Neural crest cell (in vitro differentiated cells): ENCODE measurements around the gene TMEM208. TPM values are rescaled to one million over a fixed set of nuclear protein-coding genes. Genes with fewer than 3 reads are reported as not detected.
A peak's percentile ranks its signal among the peaks of the same experiment; 100 is the strongest.

Experiments
- DNase-seq: peaks from one replicate; pipeline ENCODE4 v3.0.0; 2021; ENCODE audit warnings: low read depth, mixed read lengths, low spot score
- H3K27ac Mint-ChIP-seq: one replicate; pipeline ENCODE4 v1.8.0; 2021; ENCODE audit warnings: mild to moderate bottlenecking, mixed read lengths; ENCODE audit not compliant: unreplicated experiment
- H3K27me3 Mint-ChIP-seq: 2 replicates; pipeline ENCODE4 v1.8.0; 2021; ENCODE audit warnings: low read depth, mild to moderate bottlenecking, mixed read lengths
- H3K36me3 Mint-ChIP-seq: 2 replicates; pipeline ENCODE4 v1.8.0; 2021; ENCODE audit warnings: low read depth, mild to moderate bottlenecking, mixed read lengths
- H3K4me1 Mint-ChIP-seq: 2 replicates; pipeline ENCODE4 v1.8.0; 2021; ENCODE audit warnings: mixed read lengths
- H3K4me3 Mint-ChIP-seq: one replicate; pipeline ENCODE4 v1.8.0; 2021; ENCODE audit warnings: mild to moderate bottlenecking, mixed read lengths
- H3K9me3 Mint-ChIP-seq: 2 replicates; pipeline ENCODE4 v1.8.0; 2021; ENCODE audit warnings: mixed read lengths
- CTCF ChIP-seq: fragments of 200-600 bp; sonication (generic); conservative IDR thresholded peaks from 2 replicates; pipeline ENCODE4 v1.5.0; 2021; ENCODE audit warnings: antibody characterized with exemption, mild to moderate bottlenecking
- total RNA-seq: library from RNA; stranded (reverse); gene quantifications from 2 replicates; pipeline ENCODE4 v1.2.1, GENCODE V29; 2021

TMEM208 gene
- total RNA-seq, 1 donor from 2014 or later: 35.7 TPM

GRCh38 chr16:67213197-67214019 lies 13.5 kb upstream of the TMEM208 start:
- no peaks in the 10 kb centered on the region for H3K9me3 Mint-ChIP-seq
- H3K27me3 Mint-ChIP-seq: peaks cover 2% of the 10 kb centered on the region
- DNase-seq: no peak
- no peaks in the 10 kb centered on the region for H3K36me3 Mint-ChIP-seq
- H3K4me1 Mint-ChIP-seq: no peaks in the 10 kb centered on the region
- H3K4me3 Mint-ChIP-seq: no peak overlapping the region
- no peak for TF ChIP-seq CTCF
- H3K27ac Mint-ChIP-seq: no peak overlapping the region

- Mint-ChIP-seq H3K36me3 (no peaks in the 10 kb centered on the region), H3K27me3 (no peaks in the 10 kb centered on the region), H3K4me3 (no peak overlapping the region), H3K27ac (no peak overlapping the region), H3K9me3 (no peaks in the 10 kb centered on the region), H3K4me1 (no peaks in the 10 kb centered on the region)
- no peak for DNase-seq
- TF ChIP-seq CTCF: no peak
These were observed 11.2 kb upstream of the TMEM208 start for GRCh38 chr16:67215706-67216105.

- Mint-ChIP-seq H3K36me3 (no peaks in the 10 kb centered on the region), H3K9me3 (no peaks in the 10 kb centered on the region), H3K4me1 (no peaks in the 10 kb centered on the region), H3K27ac (peak overlapping the region; percentile 8), H3K4me3 (no peak overlapping the region), H3K27me3 (no peaks in the 10 kb centered on the region)
- no peak for TF ChIP-seq CTCF
- DNase-seq: no peak
These were observed 10.1 kb upstream of the TMEM208 start for GRCh38 chr16:67216612-67217490.

- DNase-seq: no peak
- Mint-ChIP-seq H3K27me3 (no peaks in the 10 kb centered on the region), H3K4me3 (no peak overlapping the region), H3K36me3 (peaks cover 2% of the 10 kb centered on the region), H3K27ac (no peak overlapping the region), H3K4me1 (peaks cover 25% of the 10 kb centered on the region), H3K9me3 (no peaks in the 10 kb centered on the region)
- TF ChIP-seq CTCF: no peak
These were observed 2.9 kb upstream of the TMEM208 start for GRCh38 chr16:67223992-67224391.

- Mint-ChIP-seq H3K27ac (peak overlapping the region; percentile 87), H3K4me1 (peaks cover 25% of the 10 kb centered on the region), H3K27me3 (no peaks in the 10 kb centered on the region), H3K9me3 (no peaks in the 10 kb centered on the region), H3K36me3 (peaks cover 5% of the 10 kb centered on the region), H3K4me3 (peak overlapping the region; percentile 98)
- TF ChIP-seq CTCF: no peak
- DNase-seq: no peak
These were observed 581 bp upstream of the TMEM208 start for GRCh38 chr16:67226295-67226803.
